Omental fat pad (tissue), 4 donors: Measurements from ENCODE around the gene STK40. TPM values are rescaled to one million over a fixed set of nuclear protein-coding genes. Genes with fewer than 3 reads are reported as not detected.

Experiments used
- ATAC-seq: fragments of 150-250 bp; one replicate; pipeline ENCODE4 v1.9.1; 2016; ENCODE audit warnings: mild to moderate bottlenecking, moderate library complexity; ENCODE audit not compliant: low FRiP score
- DNase-seq: peaks from one replicate; pipeline ENCODE4 v3.0.0-alpha.2; 2019; ENCODE audit warnings: low spot score
- small RNA-seq: library from RNA; depleted of rRNA; stranded (forward); fragments of <200 nt; gene quantifications from one replicate; pipeline ENCODE3, GENCODE V24; 2016
- total RNA-seq, 4 donors: library from RNA; depleted of rRNA; stranded (reverse); fragments of >200 nt; gene quantifications; one replicate each; pipeline ENCODE4 v1.1.0, GENCODE V29; 2016
- TF ChIP-seq, protein P1 (sequence below), 3 donors: fragments of 450-650 bp; IDR thresholded peaks; one replicate each; pipeline ENCODE4 v1.5.1; 2016 to 2017; ENCODE audit warnings: antibody characterized with exemption in 3 of 3, mild to moderate bottlenecking in 3 of 3, moderate library complexity in 2 of 3

Gene STK40
- total RNA-seq, 4 donors from 2014 or later, result 36.1 to 75.5 (median 47.3) TPM

DNA sequence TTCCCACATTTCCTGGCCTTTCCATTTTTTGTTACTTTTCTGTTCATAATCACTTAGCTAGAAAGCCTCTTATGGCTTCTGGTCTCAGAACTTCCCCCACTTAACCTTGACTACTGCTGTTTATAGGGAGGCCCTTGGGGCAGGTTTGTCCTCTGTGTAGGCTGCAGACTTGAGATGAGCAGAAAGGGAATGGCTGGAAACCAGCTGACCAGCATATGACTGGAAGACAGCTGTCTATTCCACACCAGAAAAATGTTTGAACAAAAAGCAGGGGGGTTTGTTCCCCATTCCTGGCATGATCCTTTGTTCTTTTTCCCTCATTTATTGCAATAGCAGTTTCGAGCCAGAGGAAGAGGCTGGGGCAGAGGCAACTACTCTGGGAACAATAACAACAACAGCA, 84.5 kb downstream of the STK40 start:
- DNase-seq (no peak), ATAC-seq (no peak)
- TF ChIP-seq, protein P1, sequence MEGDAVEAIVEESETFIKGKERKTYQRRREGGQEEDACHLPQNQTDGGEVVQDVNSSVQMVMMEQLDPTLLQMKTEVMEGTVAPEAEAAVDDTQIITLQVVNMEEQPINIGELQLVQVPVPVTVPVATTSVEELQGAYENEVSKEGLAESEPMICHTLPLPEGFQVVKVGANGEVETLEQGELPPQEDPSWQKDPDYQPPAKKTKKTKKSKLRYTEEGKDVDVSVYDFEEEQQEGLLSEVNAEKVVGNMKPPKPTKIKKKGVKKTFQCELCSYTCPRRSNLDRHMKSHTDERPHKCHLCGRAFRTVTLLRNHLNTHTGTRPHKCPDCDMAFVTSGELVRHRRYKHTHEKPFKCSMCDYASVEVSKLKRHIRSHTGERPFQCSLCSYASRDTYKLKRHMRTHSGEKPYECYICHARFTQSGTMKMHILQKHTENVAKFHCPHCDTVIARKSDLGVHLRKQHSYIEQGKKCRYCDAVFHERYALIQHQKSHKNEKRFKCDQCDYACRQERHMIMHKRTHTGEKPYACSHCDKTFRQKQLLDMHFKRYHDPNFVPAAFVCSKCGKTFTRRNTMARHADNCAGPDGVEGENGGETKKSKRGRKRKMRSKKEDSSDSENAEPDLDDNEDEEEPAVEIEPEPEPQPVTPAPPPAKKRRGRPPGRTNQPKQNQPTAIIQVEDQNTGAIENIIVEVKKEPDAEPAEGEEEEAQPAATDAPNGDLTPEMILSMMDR (IDR thresholded peaks at IDR 0.05), result no peak

DNA sequence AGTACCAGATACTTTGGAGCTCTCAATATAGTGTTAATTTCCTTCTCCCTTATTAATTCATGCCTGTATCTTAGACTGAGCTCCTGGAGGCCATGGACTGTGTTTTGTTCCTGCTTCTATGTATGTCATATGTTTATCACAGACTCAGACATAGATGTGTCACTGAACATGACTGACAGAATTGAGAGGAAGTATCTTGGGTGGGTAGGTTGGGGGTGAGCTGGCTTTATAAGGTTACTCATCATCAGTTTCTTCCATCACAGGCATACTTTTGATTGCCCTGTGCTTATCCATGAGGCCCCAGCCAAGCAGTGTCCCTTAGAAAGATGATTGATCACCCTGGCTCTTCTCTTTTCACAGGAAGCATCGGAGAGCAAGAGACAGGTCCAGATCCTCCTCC, 85.2 kb downstream of the STK40 start:
- TF ChIP-seq, protein P1 (IDR thresholded peaks at IDR 0.05), result no peak
- no peak for DNase-seq
- peak; percentile 42 for ATAC-seq

DNA sequence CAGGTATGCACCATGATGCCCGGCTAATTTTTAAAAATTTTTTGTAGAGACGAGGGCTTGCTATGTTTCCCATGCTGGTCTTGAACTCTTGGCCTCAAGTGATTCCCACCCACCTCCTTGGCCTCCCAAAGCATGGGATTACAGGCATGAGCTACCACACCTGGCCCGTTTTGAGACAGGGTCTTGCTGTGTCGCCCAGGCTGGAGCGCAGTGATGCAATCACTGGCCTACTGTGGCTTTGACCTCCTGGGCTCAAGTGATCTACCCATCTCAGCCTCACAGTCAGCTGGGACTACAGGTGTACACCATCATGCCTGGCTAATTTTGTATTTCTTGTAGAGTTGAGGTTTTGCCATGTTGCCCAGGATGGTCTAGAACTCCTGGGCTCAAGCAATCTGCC, 87.1 kb downstream of the STK40 start:
- ATAC-seq (no peak), DNase-seq (no peak)

DNA sequence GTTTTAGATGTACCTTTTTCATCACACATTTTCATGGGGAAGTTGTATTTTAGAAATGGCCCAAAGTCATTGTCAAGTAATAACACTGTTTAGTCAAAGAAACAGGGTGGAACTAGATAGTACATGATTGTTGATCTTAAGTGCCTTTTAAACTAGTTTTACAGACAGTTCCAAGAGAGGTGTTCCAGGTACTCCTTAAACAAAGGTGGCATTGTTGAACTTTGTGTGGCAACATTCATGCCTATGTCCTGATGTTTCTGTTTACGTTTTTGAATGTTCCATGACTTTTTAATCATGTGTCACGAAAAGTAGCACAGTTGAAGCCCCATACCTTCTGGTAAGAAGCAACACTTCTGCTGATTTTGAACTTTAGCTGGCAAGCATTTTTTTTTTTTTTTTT, 88.7 kb downstream of the STK40 start:
- no peak for DNase-seq
- TF ChIP-seq, protein P1 (IDR thresholded peaks at IDR 0.05), result no peak
- ATAC-seq, result no peak

More for the DNA sequence above, 87.1 kb downstream of the STK40 start:
- TF ChIP-seq, protein P1 (IDR thresholded peaks at IDR 0.05), result no peak

DNA sequence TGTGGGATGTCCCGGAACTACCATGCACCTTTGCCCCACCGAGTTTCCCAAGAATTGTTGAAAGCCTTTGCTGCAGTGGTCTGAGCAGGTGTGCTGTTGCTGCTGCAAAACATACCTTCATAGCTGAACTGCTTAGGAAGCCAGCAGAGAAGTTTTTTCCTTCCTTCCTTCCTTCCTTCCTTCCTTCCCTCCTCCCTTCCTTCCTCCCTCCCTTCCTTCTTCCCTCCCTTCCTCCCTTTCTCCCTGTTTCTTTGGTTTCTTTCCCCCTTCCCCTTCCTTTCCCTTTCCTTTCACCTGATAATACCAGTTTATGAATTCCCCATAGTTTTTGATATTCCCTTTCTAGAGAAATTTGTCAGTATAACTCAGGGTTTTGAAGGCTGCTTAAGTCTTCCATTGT, 90.3 kb downstream of the STK40 start:
- ATAC-seq, result no peak
- no peak for DNase-seq
- TF ChIP-seq, protein P1 (IDR thresholded peaks at IDR 0.05), result no peak

Small RNA genes lying within 50 kb of the gene (small RNA-seq; reads per million reads assigned to genes)
- gene RNU4-27P, result not detected
- 2.4 reads per million, percentile 51 among the genes with 10 or more reads in this experiment for gene SNORA63C

Other genes starting within 250 kb of the STK40 start
- 100 to 1,000 TPM in 1 of 4 donors, 10 to 100 TPM in 3; 76.3 to 104 (median 83.2) TPM for gene TRAPPC3, start 236.4 kb downstream of the STK40 start, total RNA-seq
- gene MAP7D1, start 229.8 kb downstream of the STK40 start, total RNA-seq, result 100 to 1,000 TPM in 3 of 4 donors, 10 to 100 TPM in 1; 73.3 to 244 (median 115) TPM
- gene THRAP3, start 161.5 kb downstream of the STK40 start, total RNA-seq, result 10 to 100 TPM; 77.2 to 99.5 (median 86.2) TPM
- gene SH3D21, start 79.6 kb downstream of the STK40 start, total RNA-seq, result 1 to 10 TPM in 2 of 4 donors, under 1 TPM in 2; 0.63 to 3.1 (median 1.4) TPM
- 100 to 1,000 TPM in 1 of 4 donors, 10 to 100 TPM in 3; 40.6 to 107 (median 52.4) TPM for gene EVA1B, start 62.3 kb downstream of the STK40 start, total RNA-seq
- 10 to 100 TPM; 28.7 to 57.8 (median 38.3) TPM for gene LSM10, start 12.0 kb upstream of the STK40 start, total RNA-seq
- gene OSCP1, start 64.5 kb upstream of the STK40 start, total RNA-seq, result 1 to 10 TPM; 5.0 to 7.2 (median 6.6) TPM
- 10 to 100 TPM; 57.3 to 79.2 (median 71.7) TPM for gene MRPS15, start 78.5 kb upstream of the STK40 start, total RNA-seq
- gene CSF3R, start 97.0 kb upstream of the STK40 start, total RNA-seq, result 100 to 1,000 TPM in 1 of 4 donors, 10 to 100 TPM in 3; 18.9 to 258 (median 41.8) TPM